ENCODE results near the gene GFY.

GFY gene

GRCh38 chr19:49425178-49425577 is at the start of gene GFY:
GFY (plus strand) TSS chr19:49425388; CDS start chr19:49426431, 1,043 bp downstream.
- no peak for TF ChIP-seq CTCF (IDR thresholded peaks at IDR 0.05; ENCODE audit: insufficient read depth, low read depth, low read length, missing control alignments)
- no peak within 1 kb of the TSS for H3K4me3 ChIP-seq (ENCODE audit: low read length)
- DNase-seq (ENCODE audit: low read depth) = no peak

GRCh38 chr19:49378512-49378911 is 46.7 kb upstream of the GFY start:
- no peak for TF ChIP-seq CTCF (IDR thresholded peaks at IDR 0.05; ENCODE audit: insufficient read depth, low read depth, low read length, missing control alignments)
- DNase-seq (ENCODE audit: low read depth) = no peak

GRCh38 chr19:49380391-49380790 is 44.8 kb upstream of the GFY start:
- TF ChIP-seq CTCF (IDR thresholded peaks at IDR 0.05; ENCODE audit: insufficient read depth, low read depth, low read length, missing control alignments) = no peak

More at GRCh38 chr19:49378512-49378911, 46.7 kb upstream of the GFY start:
- H3K4me3 ChIP-seq (ENCODE audit: low read length) = no peak overlapping the region

GRCh38 chr19:49382639-49383038 is 42.5 kb upstream of the GFY start:
- TF ChIP-seq CTCF (IDR thresholded peaks at IDR 0.05; ENCODE audit: insufficient read depth, low read depth, low read length, missing control alignments) = no peak
- no peak overlapping the region for H3K4me3 ChIP-seq (ENCODE audit: low read length)

More at GRCh38 chr19:49380391-49380790, 44.8 kb upstream of the GFY start:
- no peak for DNase-seq (ENCODE audit: low read depth)
- H3K4me3 ChIP-seq (ENCODE audit: low read length) = no peak overlapping the region

GRCh38 chr19:49383599-49383998 is 41.6 kb upstream of the GFY start:
- DNase-seq (ENCODE audit: low read depth) = no peak
- no peak overlapping the region for H3K4me3 ChIP-seq (ENCODE audit: low read length)
- no peak for TF ChIP-seq CTCF (IDR thresholded peaks at IDR 0.05; ENCODE audit: insufficient read depth, low read depth, low read length, missing control alignments)

More at GRCh38 chr19:49382639-49383038, 42.5 kb upstream of the GFY start:
- DNase-seq (ENCODE audit: low read depth) = no peak

GRCh38 chr19:49387936-49388372 is 37.2 kb upstream of the GFY start, which contains the start of gene KASH5:
KASH5 (plus strand) TSS chr19:49388249; CDS start chr19:49390884, 2,635 bp downstream.
- no peak for TF ChIP-seq CTCF (IDR thresholded peaks at IDR 0.05; ENCODE audit: insufficient read depth, low read depth, low read length, missing control alignments)
- peak; percentile 59 for DNase-seq (ENCODE audit: low read depth)
- H3K4me3 ChIP-seq (ENCODE audit: low read length) = peak within 1 kb of the TSS; percentile 21

- DNase-seq (ENCODE audit: low read depth) = no peak
- H3K4me3 ChIP-seq (ENCODE audit: low read length) = no peak overlapping the region
- TF ChIP-seq CTCF (IDR thresholded peaks at IDR 0.05; ENCODE audit: insufficient read depth, low read depth, low read length, missing control alignments) = no peak
Observed at GRCh38 chr19:49389406-49389805, 35.8 kb upstream of the GFY start.
